K562 (cell line): ENCODE measurements around the gene ADK. TPM values are rescaled to one million over a fixed set of nuclear protein-coding genes. Genes with fewer than 3 reads are reported as not detected.

Experiments
- CBX5 ChIP-seq: IDR thresholded peaks from 2 replicates; pipeline ENCODE4 v1.6.1; 2014; ENCODE audit warnings: low read depth, borderline replicate concordance
- POLR2AphosphoS2 ChIP-seq: IDR thresholded peaks from 2 replicates; pipeline ENCODE4 v1.6.1; 2012; ENCODE audit warnings: low read length, improper control_type of control experiment
- PYGO2 ChIP-seq: fragments of 450-650 bp; IDR thresholded peaks from 2 replicates; pipeline ENCODE4 v1.6.1; 2016; ENCODE audit warnings: mild to moderate bottlenecking, missing genetic modification characterization, moderate library complexity, missing compliant biosample characterization
- RUNX1 ChIP-seq: sonication (generic); IDR thresholded peaks from 2 replicates; pipeline ENCODE4 v1.6.1; 2016; ENCODE audit warnings: antibody characterized with exemption, low read depth
- ZNF699 ChIP-seq: fragments of 250-450 bp; sonication (Bioruptor Pico); IDR thresholded peaks from 2 replicates; pipeline ENCODE4 v1.8.0; 2021; ENCODE audit warnings: mild to moderate bottlenecking, moderate library complexity; ENCODE audit not compliant: insufficient replicate concordance
- ZNF707 ChIP-seq: fragments of 250-450 bp; sonication (Bioruptor Pico); conservative IDR thresholded peaks from 2 replicates; pipeline ENCODE4 v1.8.0; 2022; ENCODE audit warnings: inconsistent platforms, mild to moderate bottlenecking, moderate library complexity
- polyA plus RNA-seq, 8 experiments: library from polyadenylated mRNA; depleted of rRNA in 4 of 8; stranded (reverse) in 5 of 8; unstranded in 3 of 8; fragments of >200 nt; fragmentation: Nextera tagmentation in 2 of 8; fragmentation: Illumina TruSeq in 1 of 8; extraction: Ambion mirVana in 2 of 8; extraction: Trizol in 1 of 8; gene quantifications; 2 replicates each; pipeline versions ENCODE4 v1.2.1 to v1.2.3, GENCODE V29; 2011 to 2014; ENCODE audit warnings: inconsistent platforms in 1 of 8, missing spikeins in 1 of 8
- total RNA-seq, 7 experiments: library from RNA; depleted of rRNA in 6 of 7; stranded (reverse); fragments of >200 nt in 6 of 7; fragmentation: Illumina TruSeq in 2 of 7; extraction: Trizol in 2 of 7; gene quantifications; 2 replicates each; pipeline versions ENCODE4 v1.2.1 to v1.2.3, GENCODE V29; 2011 to 2021; ENCODE audit warnings: low replicate concordance in 1 of 7
- TF ChIP-seq, protein P1 (sequence below): fragments of 450-650 bp; conservative IDR thresholded peaks from 2 replicates; pipeline ENCODE4 v1.6.1; 2016; ENCODE audit warnings: missing genetic modification characterization, low read depth, mild to moderate bottlenecking, control low read depth, missing compliant biosample characterization
- TF ChIP-seq, protein P2 (sequence below): sonication (generic); formaldehyde crosslinking; IDR thresholded peaks from 2 replicates; pipeline ENCODE4 v1.9.0; 2022; ENCODE audit warnings: mild to moderate bottlenecking, missing genetic modification reagents
- TF ChIP-seq, protein P3 (sequence below): fragments of 200-800 bp; sonication (Bioruptor generic); IDR thresholded peaks from 2 replicates; pipeline ENCODE4 v1.6.1; 2017; ENCODE audit warnings: missing genetic modification characterization, missing compliant biosample characterization

Gene ADK
- total and polyA plus RNA-seq, 9 of the 15 experiments (the other 6 are each of a cell fraction or from before 2014, with no cell fraction given), result 54.2 to 97.8 (median 73.6) TPM

DNA sequence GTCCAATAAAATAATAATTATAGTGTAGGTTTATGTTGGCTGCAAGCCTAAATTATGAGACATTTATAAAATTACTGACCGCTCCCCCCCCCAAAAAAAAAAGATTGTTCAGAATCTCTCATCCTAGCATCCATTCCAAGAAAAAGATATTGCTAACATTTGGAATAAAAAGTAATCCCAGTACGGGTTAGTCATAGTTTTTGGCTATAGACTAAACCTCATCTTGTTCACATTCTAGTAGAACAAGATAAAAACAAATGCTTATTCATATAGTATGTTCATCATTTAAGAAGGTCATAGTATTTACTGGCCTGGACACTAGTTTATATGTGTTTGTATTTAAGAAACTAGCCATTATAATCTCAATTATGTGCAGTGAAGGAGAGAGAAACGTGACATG is 44.0 kb downstream of the ADK start (continued):
- TF ChIP-seq, protein P1, sequence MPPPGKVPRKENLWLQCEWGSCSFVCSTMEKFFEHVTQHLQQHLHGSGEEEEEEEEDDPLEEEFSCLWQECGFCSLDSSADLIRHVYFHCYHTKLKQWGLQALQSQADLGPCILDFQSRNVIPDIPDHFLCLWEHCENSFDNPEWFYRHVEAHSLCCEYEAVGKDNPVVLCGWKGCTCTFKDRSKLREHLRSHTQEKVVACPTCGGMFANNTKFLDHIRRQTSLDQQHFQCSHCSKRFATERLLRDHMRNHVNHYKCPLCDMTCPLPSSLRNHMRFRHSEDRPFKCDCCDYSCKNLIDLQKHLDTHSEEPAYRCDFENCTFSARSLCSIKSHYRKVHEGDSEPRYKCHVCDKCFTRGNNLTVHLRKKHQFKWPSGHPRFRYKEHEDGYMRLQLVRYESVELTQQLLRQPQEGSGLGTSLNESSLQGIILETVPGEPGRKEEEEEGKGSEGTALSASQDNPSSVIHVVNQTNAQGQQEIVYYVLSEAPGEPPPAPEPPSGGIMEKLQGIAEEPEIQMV (tag), result no peak
- TF ChIP-seq CBX5 (no peak), PYGO2 (no peak), RUNX1 (no peak), POLR2AphosphoS2 (no peak), ZNF707 (CRISPR knock-in tag) (no peak), ZNF699 (CRISPR knock-in tag) (no peak)
- TF ChIP-seq, protein P2, sequence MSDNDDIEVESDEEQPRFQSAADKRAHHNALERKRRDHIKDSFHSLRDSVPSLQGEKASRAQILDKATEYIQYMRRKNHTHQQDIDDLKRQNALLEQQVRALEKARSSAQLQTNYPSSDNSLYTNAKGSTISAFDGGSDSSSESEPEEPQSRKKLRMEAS (CRISPR knock-in tag), result no peak
- TF ChIP-seq, protein P3, sequence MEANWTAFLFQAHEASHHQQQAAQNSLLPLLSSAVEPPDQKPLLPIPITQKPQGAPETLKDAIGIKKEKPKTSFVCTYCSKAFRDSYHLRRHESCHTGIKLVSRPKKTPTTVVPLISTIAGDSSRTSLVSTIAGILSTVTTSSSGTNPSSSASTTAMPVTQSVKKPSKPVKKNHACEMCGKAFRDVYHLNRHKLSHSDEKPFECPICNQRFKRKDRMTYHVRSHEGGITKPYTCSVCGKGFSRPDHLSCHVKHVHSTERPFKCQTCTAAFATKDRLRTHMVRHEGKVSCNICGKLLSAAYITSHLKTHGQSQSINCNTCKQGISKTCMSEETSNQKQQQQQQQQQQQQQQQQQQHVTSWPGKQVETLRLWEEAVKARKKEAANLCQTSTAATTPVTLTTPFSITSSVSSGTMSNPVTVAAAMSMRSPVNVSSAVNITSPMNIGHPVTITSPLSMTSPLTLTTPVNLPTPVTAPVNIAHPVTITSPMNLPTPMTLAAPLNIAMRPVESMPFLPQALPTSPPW (CRISPR knock-in tag), result no peak
- TF ChIP-seq, all 486 proteins: peak for 0
